Epithelial cell of esophagus (primary cell): ENCODE results near the gene NOXO1.

Experiments used
- DNase-seq: peaks from one replicate; pipeline ENCODE4 v3.0.0; 2010; ENCODE audit warnings: low read depth
- H3K4me3 ChIP-seq: 2 replicates; pipeline ENCODE4 v1.5.1; 2011; ENCODE audit warnings: mild to moderate bottlenecking, low read length, control low read depth
- TF ChIP-seq, protein P1 (sequence below): IDR thresholded peaks from 2 replicates; pipeline ENCODE4 v1.5.1; 2011; ENCODE audit warnings: low read depth, mild to moderate bottlenecking, low read length, control low read depth, inconsistent platforms; ENCODE audit not compliant: insufficient read depth; ENCODE audit errors: missing control alignments

NOXO1 gene

GRCh38 chr16:1981398-1981836 lies at the start of gene NOXO1:
NOXO1 (minus strand) TSS chr16:1981469; CDS start chr16:1981179, 290 bp downstream.
- DNase-seq: no peak
- TF ChIP-seq, protein P1, sequence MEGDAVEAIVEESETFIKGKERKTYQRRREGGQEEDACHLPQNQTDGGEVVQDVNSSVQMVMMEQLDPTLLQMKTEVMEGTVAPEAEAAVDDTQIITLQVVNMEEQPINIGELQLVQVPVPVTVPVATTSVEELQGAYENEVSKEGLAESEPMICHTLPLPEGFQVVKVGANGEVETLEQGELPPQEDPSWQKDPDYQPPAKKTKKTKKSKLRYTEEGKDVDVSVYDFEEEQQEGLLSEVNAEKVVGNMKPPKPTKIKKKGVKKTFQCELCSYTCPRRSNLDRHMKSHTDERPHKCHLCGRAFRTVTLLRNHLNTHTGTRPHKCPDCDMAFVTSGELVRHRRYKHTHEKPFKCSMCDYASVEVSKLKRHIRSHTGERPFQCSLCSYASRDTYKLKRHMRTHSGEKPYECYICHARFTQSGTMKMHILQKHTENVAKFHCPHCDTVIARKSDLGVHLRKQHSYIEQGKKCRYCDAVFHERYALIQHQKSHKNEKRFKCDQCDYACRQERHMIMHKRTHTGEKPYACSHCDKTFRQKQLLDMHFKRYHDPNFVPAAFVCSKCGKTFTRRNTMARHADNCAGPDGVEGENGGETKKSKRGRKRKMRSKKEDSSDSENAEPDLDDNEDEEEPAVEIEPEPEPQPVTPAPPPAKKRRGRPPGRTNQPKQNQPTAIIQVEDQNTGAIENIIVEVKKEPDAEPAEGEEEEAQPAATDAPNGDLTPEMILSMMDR: no peak
- peak within 1 kb of the TSS; percentile 46 for H3K4me3 ChIP-seq

DNA sequence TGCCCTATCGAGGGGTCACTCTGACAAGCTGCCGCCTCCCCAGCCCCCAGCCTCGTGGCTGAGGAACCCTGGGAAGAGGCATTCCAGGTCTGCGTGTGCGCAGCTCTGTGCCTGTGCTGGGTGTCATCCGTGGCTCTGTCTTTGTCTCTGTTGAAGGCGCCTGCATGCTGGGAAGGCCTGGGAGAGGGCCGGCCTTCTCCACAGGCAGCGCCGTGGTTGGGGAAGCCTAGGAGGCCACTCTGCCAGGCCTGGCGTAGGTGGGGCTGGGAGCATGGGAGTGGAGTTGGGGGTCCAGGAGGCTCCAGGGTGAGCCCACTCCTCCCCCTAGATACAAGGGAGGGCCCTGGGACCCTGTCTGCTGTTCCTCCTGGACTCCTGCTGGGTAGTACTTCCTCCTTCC lies 48.8 kb upstream of the NOXO1 start:
- no peak for DNase-seq
- no peak overlapping the region for H3K4me3 ChIP-seq
- TF ChIP-seq, protein P1: no peak

DNA sequence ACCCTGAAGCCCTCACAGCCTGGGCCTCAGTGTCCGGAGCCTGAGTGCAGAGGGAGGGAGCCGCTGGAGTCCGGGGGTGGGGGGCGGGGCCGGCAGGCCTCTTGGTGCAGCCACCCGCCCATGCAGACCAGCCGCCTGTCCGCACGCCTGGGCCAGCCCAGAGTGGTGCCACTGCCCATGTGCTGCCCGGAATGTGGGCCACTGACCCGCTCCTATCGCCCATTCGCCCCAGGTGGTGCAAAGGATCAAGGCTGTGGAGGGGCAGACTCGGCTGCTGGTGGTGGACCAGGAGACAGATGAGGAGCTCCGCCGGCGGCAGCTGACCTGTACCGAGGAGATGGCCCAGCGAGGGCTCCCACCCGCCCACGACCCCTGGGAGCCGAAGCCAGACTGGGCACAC lies 48.1 kb upstream of the NOXO1 start:
- no peak overlapping the region for H3K4me3 ChIP-seq
- TF ChIP-seq, protein P1: no peak
- no peak for DNase-seq

DNA sequence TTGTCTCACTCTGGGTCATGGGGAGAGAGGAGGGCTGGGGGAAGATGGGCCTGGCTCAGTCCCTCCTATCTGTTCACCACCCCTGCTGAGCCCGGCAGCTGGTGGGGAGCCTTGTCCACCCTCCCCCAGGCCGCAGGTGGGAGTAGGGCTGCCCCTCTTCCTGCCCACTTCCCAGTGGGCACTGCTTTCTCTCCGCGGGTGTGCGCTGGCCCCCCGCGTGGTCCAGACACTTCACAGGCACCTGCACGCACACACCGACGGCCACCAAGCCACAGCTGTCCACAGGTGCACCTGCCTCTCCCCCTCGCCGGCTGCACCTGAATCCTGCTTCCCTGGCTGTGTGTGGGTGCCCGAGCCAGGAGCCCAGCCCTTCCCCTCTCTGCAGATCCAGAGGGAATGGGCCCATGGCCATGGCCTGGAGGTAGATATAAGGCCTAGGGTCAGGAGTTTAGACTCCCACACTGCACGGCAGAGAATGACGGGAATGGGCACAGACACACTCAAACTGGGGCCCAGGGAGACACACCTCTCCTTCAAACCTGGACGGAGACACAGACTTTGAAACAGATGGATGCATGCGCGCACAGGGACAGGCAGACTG lies 47.5 kb upstream of the NOXO1 start:
- TF ChIP-seq, protein P1: no peak
- DNase-seq: no peak
- no peak overlapping the region for H3K4me3 ChIP-seq

- H3K4me3 ChIP-seq: no peak overlapping the region
- TF ChIP-seq, protein P1: no peak
- DNase-seq: no peak
These were observed 46.9 kb upstream of the NOXO1 start for GRCh38 chr16:2028146-2028545.

DNA sequence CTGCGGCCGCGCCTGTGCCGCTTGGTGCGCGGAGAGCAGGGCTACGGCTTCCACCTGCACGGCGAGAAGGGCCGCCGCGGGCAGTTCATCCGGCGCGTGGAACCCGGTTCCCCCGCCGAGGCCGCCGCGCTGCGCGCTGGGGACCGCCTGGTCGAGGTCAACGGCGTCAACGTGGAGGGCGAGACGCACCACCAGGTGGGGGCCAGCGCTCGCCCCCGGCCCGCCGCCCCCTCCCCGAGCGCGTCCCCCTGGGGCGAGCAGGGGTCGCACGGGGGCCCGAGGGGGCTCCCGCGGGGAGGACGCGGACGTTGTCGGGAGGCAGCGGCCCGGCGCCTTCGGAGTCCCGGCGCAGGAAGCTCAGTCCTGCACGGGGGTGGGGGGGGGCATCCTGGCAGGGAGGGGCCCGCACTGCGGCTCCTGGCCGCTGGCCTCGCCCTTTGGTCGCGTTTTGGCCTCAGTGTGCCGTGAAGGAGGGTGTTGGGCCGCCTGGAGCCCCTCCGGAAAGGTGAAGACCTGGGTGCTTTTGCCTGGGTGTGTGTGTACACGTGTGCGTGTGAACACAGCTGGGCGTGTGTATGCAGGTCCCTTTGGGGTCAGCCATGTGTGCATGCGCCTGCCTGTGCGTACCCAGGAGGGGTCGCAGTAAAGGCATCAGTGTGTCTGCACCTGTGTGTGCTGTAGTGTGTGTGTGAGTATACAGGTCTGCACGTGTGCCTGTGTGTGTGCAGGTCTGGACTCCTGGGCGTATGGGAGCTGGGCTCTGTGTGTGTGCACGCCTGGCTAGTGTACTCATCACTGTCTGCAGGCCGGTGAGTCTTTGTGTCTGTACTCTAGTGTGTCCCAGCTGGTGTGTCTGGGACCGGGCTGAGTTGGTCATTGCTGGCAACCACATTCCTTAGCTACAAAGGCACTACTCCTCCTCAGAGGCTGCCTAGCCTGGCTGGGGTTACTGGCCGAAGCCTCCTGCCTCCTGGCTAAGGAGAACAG lies 46.0 kb upstream of the NOXO1 start:
- peak; percentile 46 for DNase-seq
- H3K4me3 ChIP-seq: peak overlapping the region; percentile 49
- TF ChIP-seq, protein P1: no peak
